H1 (cell line): ENCODE data around the gene CAMK2D. TPM values are rescaled to one million over a fixed set of nuclear protein-coding genes. Genes with fewer than 3 reads are reported as not detected.

Source experiments
- CTCF ChIA-PET: fragments of 300-600 bp; sonication (Branson Sonifier 250); formaldehyde crosslinking; loops from one replicate; lab custom pipeline; 2021; ENCODE audit not compliant: partially characterized antibody; lab: Charles Lee
- POLR2A ChIA-PET: fragments of 300-600 bp; sonication (Branson Sonifier 250); formaldehyde crosslinking; loops from one replicate; lab custom pipeline; 2021; ENCODE audit warnings: inconsistent platforms; ENCODE audit not compliant: partially characterized antibody; lab: Charles Lee
- DNase-seq, 2 experiments: peaks; one replicate each; pipeline versions ENCODE4 v3.0.0 to v3.0.0-alpha.2; 2010 to 2022; ENCODE audit warnings: low spot score in 2 of 2, low read depth in 1 of 2, mixed read lengths in 1 of 2
- FAIRE-seq: peaks from 2 replicates; lab custom pipeline; 2011; peaks lifted over from hg19 to GRCh38; lab: Jason Lieb, UNC
- H2AFZ ChIP-seq: 2 replicates; pipeline ENCODE4 v1.8.1; 2012; ENCODE audit warnings: low read length, inconsistent platforms
- H2AK5ac ChIP-seq: 2 replicates; pipeline ENCODE4 v1.6.1; 2013; ENCODE audit warnings: low read depth, low read length
- H2BK120ac ChIP-seq: replicated peaks from 2 replicates; pipeline ENCODE3; 2013; ENCODE audit warnings: low read depth, low read length, inconsistent platforms
- H2BK12ac ChIP-seq: 2 replicates; pipeline ENCODE4 v1.6.1; 2013; ENCODE audit warnings: low read depth, low read length
- H2BK15ac ChIP-seq: 2 replicates; pipeline ENCODE4 v1.6.1; 2013; ENCODE audit warnings: low read length
- H2BK20ac ChIP-seq: 2 replicates; pipeline ENCODE4 v1.6.1; 2013; ENCODE audit warnings: low read length
- H2BK5ac ChIP-seq: 2 replicates; pipeline ENCODE4 v1.6.1; 2013; ENCODE audit warnings: low read depth, low read length
- H3K14ac ChIP-seq: 2 replicates; pipeline ENCODE4 v1.6.1; 2013; ENCODE audit warnings: inconsistent platforms; ENCODE audit not compliant: insufficient read length
- H3K18ac ChIP-seq: 2 replicates; pipeline ENCODE4 v1.6.1; 2013; ENCODE audit warnings: low read length; ENCODE audit errors: extremely low read depth
- H3K23ac ChIP-seq: 2 replicates; pipeline ENCODE4 v1.6.1; 2013; ENCODE audit warnings: inconsistent platforms; ENCODE audit not compliant: insufficient read length
- H3K23me2 ChIP-seq: 2 replicates; pipeline ENCODE4 v1.6.1; 2013; ENCODE audit warnings: low read depth, low read length
- H3K27ac ChIP-seq: 2 replicates; pipeline ENCODE4 v1.6.1; 2011; ENCODE audit warnings: low read depth, low read length, inconsistent platforms
- H3K27me3 ChIP-seq, 4 experiments: replicated peaks in 1 of 4; 1 replicate in 1 of 4; 2 replicates in 3 of 4; pipeline versions ENCODE4 v1.6.1 to v1.8.1; 2011 to 2013; ENCODE audit warnings: low read length in 3 of 4, mild to moderate bottlenecking in 3 of 4, inconsistent platforms in 2 of 4, mixed read lengths in 2 of 4, moderate library complexity in 1 of 4; ENCODE audit not compliant: control insufficient read depth in 3 of 4, insufficient read depth in 3 of 4; ENCODE audit errors: extremely low read depth in 1 of 4
- H3K36me3 ChIP-seq, 4 experiments: 2 replicates each; pipeline versions ENCODE4 v1.6.1 to v1.8.1; 2011 to 2013; ENCODE audit warnings: mild to moderate bottlenecking in 4 of 4, low read length in 3 of 4, moderate library complexity in 2 of 4, control low read depth in 1 of 4, inconsistent platforms in 1 of 4; ENCODE audit not compliant: insufficient read depth in 4 of 4, control insufficient read depth in 2 of 4
- H3K4ac ChIP-seq: replicated peaks from 2 replicates; pipeline ENCODE3; 2013; ENCODE audit warnings: low read length, low read depth, mixed read lengths, inconsistent platforms; ENCODE audit not compliant: insufficient read length
- H3K4me1 ChIP-seq, 4 experiments: replicated peaks in 1 of 4; 1 replicate in 1 of 4; 2 replicates in 3 of 4; pipeline versions ENCODE4 v1.6.1 to v1.8.1; 2011 to 2013; ENCODE audit warnings: low read length in 3 of 4, inconsistent platforms in 2 of 4, mixed read lengths in 1 of 4; ENCODE audit not compliant: insufficient read depth in 4 of 4, control insufficient read depth in 3 of 4
- H3K4me2 ChIP-seq, 2 experiments: 2 replicates each; pipeline versions ENCODE4 v1.6.1 to v1.8.1; 2011 to 2013; ENCODE audit warnings: low read depth in 2 of 2, low read length in 2 of 2, control low read depth in 1 of 2, inconsistent platforms in 1 of 2, mild to moderate bottlenecking in 1 of 2; ENCODE audit not compliant: insufficient read depth in 1 of 2
- H3K4me3 ChIP-seq, 4 experiments: fragments of 200-600, 300-600 bp in 1 of 4; sonication (generic), shearing (Covaris generic), sonication (Bioruptor Twin) in 1 of 4; 2 replicates each; pipeline versions ENCODE4 v1.5.1 to v1.8.1; 2011 to 2016; ENCODE audit warnings: low read length in 4 of 4, low read depth in 3 of 4, control low read depth in 2 of 4, inconsistent platforms in 2 of 4, mild to moderate bottlenecking in 2 of 4, mixed read lengths in 1 of 4, moderate library complexity in 1 of 4; ENCODE audit not compliant: insufficient read depth in 2 of 4; ENCODE audit errors: extremely low read depth in 1 of 4
- H3K56ac ChIP-seq: replicated peaks from 2 replicates; pipeline ENCODE3; 2013; ENCODE audit warnings: low read depth, mild to moderate bottlenecking, mixed read lengths, low read length, inconsistent platforms; ENCODE audit not compliant: insufficient read length
- H3K79me1 ChIP-seq: 2 replicates; pipeline ENCODE4 v1.6.1; 2013; ENCODE audit warnings: low read depth, low read length, control low read depth
- H3K79me2 ChIP-seq, 2 experiments: 2 replicates each; pipeline versions ENCODE4 v1.6.1 to v1.8.1; 2012 to 2013; ENCODE audit warnings: low read length in 2 of 2, mild to moderate bottlenecking in 2 of 2, inconsistent platforms in 1 of 2; ENCODE audit not compliant: insufficient read depth in 2 of 2, control insufficient read depth in 1 of 2
- H3K9ac ChIP-seq, 4 experiments: replicated peaks in 1 of 4; 1 replicate in 1 of 4; 2 replicates in 3 of 4; pipeline versions ENCODE4 v1.6.1 to v1.8.1; 2011 to 2013; ENCODE audit warnings: low read depth in 3 of 4, low read length in 3 of 4, control low read depth in 2 of 4, mild to moderate bottlenecking in 2 of 4, moderate library complexity in 2 of 4, inconsistent platforms in 1 of 4; ENCODE audit errors: extremely low read depth in 1 of 4
- H3K9me3 ChIP-seq, 2 experiments: 2 replicates each; pipeline versions ENCODE4 v1.6.1 to v1.8.1; 2012 to 2013; ENCODE audit warnings: mild to moderate bottlenecking in 2 of 2, moderate library complexity in 2 of 2, control low read depth in 1 of 2, inconsistent platforms in 1 of 2, low read depth in 1 of 2, low read length in 1 of 2, mixed read lengths in 1 of 2; ENCODE audit not compliant: insufficient read depth in 2 of 2
- H4K20me1 ChIP-seq, 2 experiments: replicated peaks in 1 of 2; 2 replicates each; pipeline versions ENCODE3 to v1.8.1; 2011 to 2013; ENCODE audit warnings: inconsistent platforms in 2 of 2, low read length in 2 of 2, mild to moderate bottlenecking in 1 of 2; ENCODE audit not compliant: insufficient read depth in 2 of 2, control insufficient read depth in 1 of 2
- H4K5ac ChIP-seq: 2 replicates; pipeline ENCODE4 v1.6.1; 2013; ENCODE audit warnings: low read length, low read depth, mixed read lengths, inconsistent platforms; ENCODE audit not compliant: insufficient read length
- H4K8ac ChIP-seq: 2 replicates; pipeline ENCODE4 v1.8.0; 2013; ENCODE audit warnings: mild to moderate bottlenecking, moderate library complexity, low read length, inconsistent platforms; ENCODE audit not compliant: insufficient read depth; ENCODE audit errors: extremely low read depth
- H4K91ac ChIP-seq: replicated peaks from 2 replicates; pipeline ENCODE3; 2013; ENCODE audit warnings: low read length, mixed read lengths, inconsistent platforms; ENCODE audit not compliant: insufficient read length
- CTBP2 ChIP-seq: IDR thresholded peaks from 2 replicates; pipeline ENCODE4 v1.7.0; 2011; ENCODE audit warnings: borderline replicate concordance, mild to moderate bottlenecking, moderate library complexity, mixed read lengths, low read length; ENCODE audit not compliant: insufficient read depth, insufficient read length
- EP300 ChIP-seq, 2 experiments: IDR thresholded peaks; 1 replicate in 1 of 2; 2 replicates in 1 of 2; pipeline ENCODE4 v1.6.1; 2011 to 2012; ENCODE audit warnings: low read depth in 2 of 2, low read length in 2 of 2, mild to moderate bottlenecking in 2 of 2, borderline replicate concordance in 1 of 2, inconsistent platforms in 1 of 2, moderate library complexity in 1 of 2
- HDAC6 ChIP-seq: IDR thresholded peaks from one replicate; pipeline ENCODE4 v1.7.1; 2012; ENCODE audit warnings: low read depth, mild to moderate bottlenecking, inconsistent platforms, low read length, moderate library complexity
- KDM4A ChIP-seq: IDR thresholded peaks from one replicate; pipeline ENCODE4 v1.7.1; 2012; ENCODE audit warnings: low read depth, mild to moderate bottlenecking, moderate library complexity, low read length, inconsistent platforms; ENCODE audit not compliant: severe bottlenecking
- KDM5A ChIP-seq: fragments of 200-600 bp; IDR thresholded peaks from 2 replicates; pipeline ENCODE4 v1.7.1; 2012; ENCODE audit warnings: mild to moderate bottlenecking, low read length, inconsistent platforms, mixed read lengths
- MAFK ChIP-seq: IDR thresholded peaks from 2 replicates; pipeline ENCODE4 v1.6.1; 2012; ENCODE audit warnings: low read depth, mild to moderate bottlenecking, improper control_type of control experiment, low read length
- POLR2AphosphoS5 ChIP-seq: IDR thresholded peaks from 2 replicates; pipeline ENCODE4 v1.6.1; 2011; ENCODE audit warnings: low read depth, low read length
- SIX5 ChIP-seq: IDR thresholded peaks from 2 replicates; pipeline ENCODE4 v1.6.1; 2011; ENCODE audit warnings: mild to moderate bottlenecking, low read depth, low read length
- polyA plus RNA-seq, 7 experiments: library from polyadenylated mRNA; depleted of rRNA in 3 of 7; stranded (reverse) in 5 of 7; unstranded in 2 of 7; fragments of >200 nt in 5 of 7; fragments of 200-250 nt in 2 of 7; gene quantifications; 1 replicate in 5 of 7; 2 replicates in 1 of 7; 4 replicates in 1 of 7; pipeline versions ENCODE4 v1.2.1 to v1.2.3, GENCODE V29; 2011 to 2013; ENCODE audit warnings: missing spikeins in 2 of 7, mixed read lengths in 2 of 7
- total RNA-seq: library from RNA; stranded (reverse); fragmentation: NEBNext Ultra II Directional; extraction: Animal tissue kit (Norgen Biotek cat#: 25700); gene quantifications from 2 replicates; pipeline ENCODE4 v1.2.1, GENCODE V29; 2021
- TF ChIP-seq, protein P1 (sequence below): IDR thresholded peaks from 2 replicates; pipeline ENCODE4 v1.6.1; 2011; ENCODE audit warnings: low read length, improper control_type of control experiment
- TF ChIP-seq, protein P2 (sequence below): IDR thresholded peaks from 2 replicates; pipeline ENCODE4 v1.6.1; 2012; ENCODE audit warnings: inconsistent platforms
- TF ChIP-seq, protein P3 (sequence below), 3 experiments: IDR thresholded peaks; 1 replicate in 2 of 3; 2 replicates in 1 of 3; pipeline versions ENCODE4 v1.5.1 to v1.6.1; 2011; ENCODE audit warnings: low read length in 3 of 3, mild to moderate bottlenecking in 3 of 3, inconsistent platforms in 2 of 3, low read depth in 1 of 3, moderate library complexity in 1 of 3; ENCODE audit not compliant: insufficient read depth in 1 of 3; ENCODE audit errors: control extremely low read depth in 1 of 3

CAMK2D gene
- total and polyA plus RNA-seq, 2 of the 8 experiments (the other 6 are each of a cell fraction or from before 2014, with no cell fraction given): 3.2 to 7.0 TPM

DNA sequence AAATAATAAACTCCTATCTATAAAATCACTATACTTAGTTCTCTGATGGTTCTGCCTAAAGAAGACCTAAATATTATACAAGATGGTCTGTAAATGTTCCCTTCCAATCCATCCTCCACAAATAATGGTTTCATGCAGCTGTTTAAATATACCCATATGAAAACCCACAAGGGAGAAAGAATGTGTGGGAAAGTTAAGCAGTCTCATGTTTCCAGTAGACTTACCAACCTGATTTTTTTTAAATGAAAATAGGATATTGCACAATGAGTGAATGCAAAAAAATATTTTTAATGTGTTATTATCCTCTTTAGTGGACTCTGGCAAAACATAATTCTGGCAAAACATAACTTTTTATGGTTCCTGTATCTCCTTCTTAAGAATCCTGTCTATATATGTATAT lies 23.3 kb downstream of the CAMK2D start:
- Histone ChIP-seq H3K79me2 (no peaks in the 10 kb centered on the region), H3K4me1 (peaks cover 0 to 3% (median 0%) of the 10 kb centered on the region in 4 experiments; a peak in 1 of 7 replicates), H3K14ac (no peak overlapping the region), H2BK15ac (no peak overlapping the region), H3K9ac (no peak overlapping the region), H3K4me3 (no peak overlapping the region), H4K20me1 (no peaks in the 10 kb centered on the region), H2BK120ac (no peak overlapping the region), H3K56ac (no peak overlapping the region), H3K4me2 (no peak overlapping the region), H2BK12ac (no peak overlapping the region), H3K4ac (no peak overlapping the region), H3K27me3 (no peaks in the 10 kb centered on the region), H3K9me3 (no peaks in the 10 kb centered on the region), H4K5ac (no peak overlapping the region), H3K23me2 (no peaks in the 10 kb centered on the region), H3K23ac (no peak overlapping the region), H3K79me1 (no peaks in the 10 kb centered on the region), H2AK5ac (no peak overlapping the region), H4K91ac (no peak overlapping the region), H3K18ac (no peak overlapping the region), H4K8ac (no peak overlapping the region), H3K27ac (no peak overlapping the region), H2BK20ac (no peak overlapping the region), H3K36me3 (no peaks in the 10 kb centered on the region), H2BK5ac (no peak overlapping the region), H2AFZ (no peak overlapping the region)
- DNase-seq: no peak
- FAIRE-seq: no peak
- POLR2A ChIA-PET: no interaction called here
- CTCF ChIA-PET: no interaction called here
- no peak for TF ChIP-seq SIX5
- no peak for TF ChIP-seq CTBP2
- TF ChIP-seq, protein P1, sequence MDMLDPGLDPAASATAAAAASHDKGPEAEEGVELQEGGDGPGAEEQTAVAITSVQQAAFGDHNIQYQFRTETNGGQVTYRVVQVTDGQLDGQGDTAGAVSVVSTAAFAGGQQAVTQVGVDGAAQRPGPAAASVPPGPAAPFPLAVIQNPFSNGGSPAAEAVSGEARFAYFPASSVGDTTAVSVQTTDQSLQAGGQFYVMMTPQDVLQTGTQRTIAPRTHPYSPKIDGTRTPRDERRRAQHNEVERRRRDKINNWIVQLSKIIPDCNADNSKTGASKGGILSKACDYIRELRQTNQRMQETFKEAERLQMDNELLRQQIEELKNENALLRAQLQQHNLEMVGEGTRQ: no peak
- TF ChIP-seq KDM4A: no peak
- TF ChIP-seq, protein P2, sequence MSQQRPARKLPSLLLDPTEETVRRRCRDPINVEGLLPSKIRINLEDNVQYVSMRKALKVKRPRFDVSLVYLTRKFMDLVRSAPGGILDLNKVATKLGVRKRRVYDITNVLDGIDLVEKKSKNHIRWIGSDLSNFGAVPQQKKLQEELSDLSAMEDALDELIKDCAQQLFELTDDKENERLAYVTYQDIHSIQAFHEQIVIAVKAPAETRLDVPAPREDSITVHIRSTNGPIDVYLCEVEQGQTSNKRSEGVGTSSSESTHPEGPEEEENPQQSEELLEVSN: no peak
- TF ChIP-seq, protein P3, sequence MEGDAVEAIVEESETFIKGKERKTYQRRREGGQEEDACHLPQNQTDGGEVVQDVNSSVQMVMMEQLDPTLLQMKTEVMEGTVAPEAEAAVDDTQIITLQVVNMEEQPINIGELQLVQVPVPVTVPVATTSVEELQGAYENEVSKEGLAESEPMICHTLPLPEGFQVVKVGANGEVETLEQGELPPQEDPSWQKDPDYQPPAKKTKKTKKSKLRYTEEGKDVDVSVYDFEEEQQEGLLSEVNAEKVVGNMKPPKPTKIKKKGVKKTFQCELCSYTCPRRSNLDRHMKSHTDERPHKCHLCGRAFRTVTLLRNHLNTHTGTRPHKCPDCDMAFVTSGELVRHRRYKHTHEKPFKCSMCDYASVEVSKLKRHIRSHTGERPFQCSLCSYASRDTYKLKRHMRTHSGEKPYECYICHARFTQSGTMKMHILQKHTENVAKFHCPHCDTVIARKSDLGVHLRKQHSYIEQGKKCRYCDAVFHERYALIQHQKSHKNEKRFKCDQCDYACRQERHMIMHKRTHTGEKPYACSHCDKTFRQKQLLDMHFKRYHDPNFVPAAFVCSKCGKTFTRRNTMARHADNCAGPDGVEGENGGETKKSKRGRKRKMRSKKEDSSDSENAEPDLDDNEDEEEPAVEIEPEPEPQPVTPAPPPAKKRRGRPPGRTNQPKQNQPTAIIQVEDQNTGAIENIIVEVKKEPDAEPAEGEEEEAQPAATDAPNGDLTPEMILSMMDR (IDR thresholded peaks at IDR 0.05; ENCODE audit: control extremely low read depth in 1 of 3, insufficient read depth in 1 of 3, low read depth in 1 of 3, low read length in 3 of 3): no peak
- TF ChIP-seq HDAC6: no peak
- no peak for TF ChIP-seq POLR2AphosphoS5
- TF ChIP-seq KDM5A: no peak
- no peak for TF ChIP-seq MAFK
- TF ChIP-seq EP300 (IDR thresholded peaks at IDR 0.05; ENCODE audit: borderline replicate concordance in 1 of 2, low read depth in 2 of 2, low read length in 2 of 2): no peak
